T-helper 1 cell treated with Interleukin-12 subunit alpha and Interleukin-12 subunit beta and Interleukin-4 antibody, amounts not matched to agents 30 μg/mL and 1 μg/mL, for 36 hours (primary cell): Measurements from ENCODE around the gene ZBTB17.
A peak's percentile ranks its signal among the peaks of the same experiment; 100 is the strongest.
"Not testable (repeated sequence)": the region's sequence is repeated elsewhere in the genome, so short reads cannot be mapped to it uniquely, and the experiment has no call there.

ENCODE experiments used
- H3K27ac Mint-ChIP-seq: one replicate; pipeline ENCODE4 v1.8.0; 2021; ENCODE audit warnings: mild to moderate bottlenecking, mixed read lengths
- H3K27me3 Mint-ChIP-seq: one replicate; pipeline ENCODE4 v1.8.0; 2021; ENCODE audit warnings: low read depth, mixed read lengths
- H3K36me3 Mint-ChIP-seq: one replicate; pipeline ENCODE4 v1.8.0; 2021; ENCODE audit warnings: low read depth, mixed read lengths
- H3K4me1 Mint-ChIP-seq: one replicate; pipeline ENCODE4 v1.8.0; 2021; ENCODE audit warnings: low read depth, mixed read lengths
- H3K4me3 Mint-ChIP-seq: one replicate; pipeline ENCODE4 v1.8.0; 2021; ENCODE audit warnings: mild to moderate bottlenecking, moderate library complexity, mixed read lengths
- H3K9me3 Mint-ChIP-seq: one replicate; pipeline ENCODE4 v1.8.0; 2021; ENCODE audit warnings: mixed read lengths

The ZBTB17 gene

DNA sequence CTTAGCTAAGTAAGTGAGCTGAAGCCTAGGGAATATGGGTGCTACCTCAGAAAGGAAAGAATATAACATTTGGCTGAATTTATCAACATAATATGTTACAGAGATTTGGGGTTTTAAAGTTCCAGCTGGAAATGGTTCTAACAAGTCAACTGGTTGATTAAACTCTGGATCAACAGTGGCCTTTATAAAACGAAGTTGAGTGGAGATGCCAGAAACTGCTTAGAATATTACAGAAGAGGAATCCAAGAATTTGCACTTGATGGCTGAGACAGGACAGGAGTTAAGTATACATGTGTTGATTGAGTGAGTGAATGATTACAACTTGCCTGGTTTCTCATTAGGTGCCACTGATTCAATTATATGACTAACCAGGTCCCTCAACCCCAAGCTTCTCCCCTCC is 7.4 kb upstream of the ZBTB17 start:
- Mint-ChIP-seq H3K4me1 (peaks cover 1% of the 10 kb centered on the region), H3K27me3 (no peaks in the 10 kb centered on the region), H3K27ac (no peak overlapping the region), H3K36me3 (no peaks in the 10 kb centered on the region), H3K4me3 (no peak overlapping the region), H3K9me3 (no peaks in the 10 kb centered on the region)

DNA sequence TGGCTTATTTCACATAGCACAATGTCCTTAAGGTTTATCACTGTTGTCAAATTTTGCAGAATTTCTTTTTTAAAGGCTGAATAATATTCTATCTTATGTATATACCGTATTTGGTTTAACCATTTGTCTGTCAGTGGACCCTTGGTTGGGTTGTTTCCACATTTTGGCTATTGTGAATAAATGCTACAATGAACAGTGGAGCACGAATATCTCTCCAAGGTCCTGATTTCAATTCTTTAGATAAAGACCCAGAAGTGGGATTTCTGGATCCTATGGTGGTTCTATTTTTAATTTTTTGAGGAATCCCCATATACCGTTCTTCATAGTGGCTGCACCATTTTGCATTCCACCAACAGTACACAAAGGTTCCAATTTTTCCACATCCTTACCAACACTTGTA is 5.8 kb upstream of the ZBTB17 start:
- peaks cover 2% of the 10 kb centered on the region for H3K4me1 Mint-ChIP-seq
- no peaks in the 10 kb centered on the region for H3K9me3 Mint-ChIP-seq
- H3K36me3 Mint-ChIP-seq = no peaks in the 10 kb centered on the region
- H3K27ac Mint-ChIP-seq = no peak overlapping the region
- H3K4me3 Mint-ChIP-seq = no peak overlapping the region
- no peaks in the 10 kb centered on the region for H3K27me3 Mint-ChIP-seq

DNA sequence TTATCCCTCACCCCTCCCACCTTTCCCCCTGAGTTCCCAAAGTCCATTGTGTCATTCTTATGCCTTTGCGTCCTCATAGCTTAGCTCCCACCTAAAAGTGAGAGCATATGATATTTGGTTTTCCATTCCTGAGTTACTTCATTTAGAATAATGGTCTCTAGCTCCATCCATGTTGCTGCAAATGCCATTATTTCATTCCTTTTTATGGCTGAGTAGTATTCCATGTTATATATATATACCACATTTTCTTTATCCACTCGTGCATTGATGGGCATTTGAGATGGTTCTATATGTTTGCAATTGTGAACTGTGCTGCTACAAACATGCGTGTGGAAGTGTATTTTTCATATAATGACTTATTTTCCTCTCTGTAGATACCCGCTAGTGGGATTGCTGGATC is 2.0 kb upstream of the ZBTB17 start:
- H3K4me3 Mint-ChIP-seq, H3K9me3 Mint-ChIP-seq, H3K27me3 Mint-ChIP-seq, H3K27ac Mint-ChIP-seq: not testable (repeated sequence)
- Mint-ChIP-seq H3K4me1 (peaks cover 20% of the 10 kb centered on the region), H3K36me3 (peaks cover 10% of the 10 kb centered on the region)

- Mint-ChIP-seq H3K27me3 (no peaks in the 10 kb centered on the region), H3K4me3 (peak overlapping the region; percentile 81), H3K36me3 (peaks cover 22% of the 10 kb centered on the region), H3K27ac (peak overlapping the region; percentile 76), H3K4me1 (peaks cover 31% of the 10 kb centered on the region), H3K9me3 (no peaks in the 10 kb centered on the region)
Observed at GRCh38 chr1:15975358-15975804, 520 bp downstream of the ZBTB17 start.

- Mint-ChIP-seq H3K4me1 (peaks cover 35% of the 10 kb centered on the region), H3K9me3 (peaks cover 3% of the 10 kb centered on the region), H3K4me3 (peak overlapping the region; percentile 81), H3K27me3 (no peaks in the 10 kb centered on the region), H3K36me3 (peaks cover 28% of the 10 kb centered on the region), H3K27ac (peak overlapping the region; percentile 76)
Observed at GRCh38 chr1:15974855-15975254, 1.0 kb downstream of the ZBTB17 start.

DNA sequence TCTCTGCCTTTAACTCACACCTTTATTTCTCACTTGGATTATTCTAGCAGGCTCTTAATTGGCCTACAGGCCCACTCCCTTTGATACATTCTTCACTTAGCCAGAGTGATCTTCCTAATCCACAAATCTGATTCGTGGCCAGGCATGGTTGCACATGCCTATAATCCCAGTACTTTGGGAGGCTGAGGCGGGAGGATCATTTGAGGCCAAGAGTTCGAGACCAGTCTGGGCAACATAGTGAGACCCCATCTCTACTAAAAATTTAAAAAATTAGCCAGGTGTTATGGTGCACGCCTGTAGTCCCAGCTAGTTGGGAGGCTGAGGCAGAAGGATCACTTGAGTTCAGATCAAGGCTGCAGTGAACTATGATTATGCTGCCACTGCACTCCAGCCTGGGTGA is 2.1 kb downstream of the ZBTB17 start:
- peaks cover 35% of the 10 kb centered on the region for H3K4me1 Mint-ChIP-seq
- H3K36me3 Mint-ChIP-seq = peaks cover 33% of the 10 kb centered on the region
- H3K4me3 Mint-ChIP-seq = no peak overlapping the region
- no peak overlapping the region for H3K27ac Mint-ChIP-seq
- H3K9me3 Mint-ChIP-seq = peaks cover 4% of the 10 kb centered on the region
- H3K27me3 Mint-ChIP-seq = no peaks in the 10 kb centered on the region

GRCh38 chr1:15972409-15972808 is 3.5 kb downstream of the ZBTB17 start:
- Mint-ChIP-seq H3K4me3 (no peak overlapping the region), H3K4me1 (peaks cover 43% of the 10 kb centered on the region), H3K27ac (no peak overlapping the region), H3K9me3 (peaks cover 4% of the 10 kb centered on the region), H3K27me3 (no peaks in the 10 kb centered on the region), H3K36me3 (peaks cover 41% of the 10 kb centered on the region)

GRCh38 chr1:15970911-15971310 is 5.0 kb downstream of the ZBTB17 start:
- Mint-ChIP-seq H3K4me3 (no peak overlapping the region), H3K4me1 (peaks cover 48% of the 10 kb centered on the region), H3K27me3 (no peaks in the 10 kb centered on the region), H3K9me3 (peaks cover 4% of the 10 kb centered on the region), H3K36me3 (peaks cover 48% of the 10 kb centered on the region), H3K27ac (no peak overlapping the region)

DNA sequence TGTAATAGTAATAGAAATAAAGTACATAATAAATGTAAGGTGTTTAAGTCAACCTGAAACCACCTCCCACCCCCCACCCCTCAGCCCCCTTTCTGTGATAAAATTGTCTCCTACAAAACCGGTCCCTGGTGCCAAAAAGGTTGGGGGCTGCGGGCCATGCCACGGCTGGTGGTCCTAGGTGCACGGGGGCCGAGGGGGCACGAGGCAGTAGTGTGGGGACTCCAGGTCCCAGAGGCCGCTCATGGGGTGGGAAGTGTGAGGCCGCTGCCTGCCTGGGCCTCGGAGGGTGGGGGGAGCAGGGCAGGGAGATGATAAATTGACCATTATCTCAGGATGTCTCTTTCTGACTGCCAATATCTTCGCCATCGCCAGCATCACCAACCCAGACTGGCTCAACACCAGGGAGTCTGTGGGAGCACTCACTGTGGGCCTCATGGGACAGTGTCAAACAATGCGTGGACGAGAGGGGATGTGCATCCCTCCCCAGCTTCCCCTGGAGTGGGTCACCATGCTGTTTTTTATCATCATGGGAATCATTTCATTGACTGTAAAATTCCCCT is 6.5 kb downstream of the ZBTB17 start:
- H3K9me3 Mint-ChIP-seq = peaks cover 4% of the 10 kb centered on the region
- H3K27me3 Mint-ChIP-seq = no peaks in the 10 kb centered on the region
- no peak overlapping the region for H3K27ac Mint-ChIP-seq
- peaks cover 46% of the 10 kb centered on the region for H3K36me3 Mint-ChIP-seq
- H3K4me3 Mint-ChIP-seq = no peak overlapping the region
- peaks cover 56% of the 10 kb centered on the region for H3K4me1 Mint-ChIP-seq

- H3K27ac Mint-ChIP-seq = no peak overlapping the region
- peaks cover 4% of the 10 kb centered on the region for H3K9me3 Mint-ChIP-seq
- peaks cover 62% of the 10 kb centered on the region for H3K4me1 Mint-ChIP-seq
- no peaks in the 10 kb centered on the region for H3K27me3 Mint-ChIP-seq
- no peak overlapping the region for H3K4me3 Mint-ChIP-seq
- peaks cover 47% of the 10 kb centered on the region for H3K36me3 Mint-ChIP-seq
Observed at GRCh38 chr1:15968172-15968571, 7.7 kb downstream of the ZBTB17 start.

DNA sequence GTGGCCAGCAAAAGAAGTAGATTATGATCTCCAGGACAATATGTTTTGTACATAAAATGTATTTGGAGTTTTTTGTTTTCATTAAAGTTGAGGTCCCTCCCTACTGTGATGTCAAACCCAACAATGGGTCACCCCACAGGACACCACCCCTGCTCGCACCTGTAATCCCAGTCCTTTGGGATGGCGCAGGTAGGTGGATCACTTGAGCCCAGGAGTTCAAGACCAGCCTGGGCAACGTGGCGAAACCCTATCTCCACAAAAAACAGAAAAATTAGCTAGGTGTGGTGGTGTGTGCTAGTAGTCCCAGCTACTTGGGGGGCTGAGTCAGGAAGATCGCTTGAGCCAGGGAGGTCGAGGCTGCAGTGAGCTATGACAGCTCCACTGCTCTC is 9.0 kb downstream of the ZBTB17 start:
- Mint-ChIP-seq H3K27me3 (no peaks in the 10 kb centered on the region), H3K36me3 (peaks cover 37% of the 10 kb centered on the region), H3K27ac (peak overlapping the region; percentile 80), H3K9me3 (peaks cover 4% of the 10 kb centered on the region), H3K4me1 (peaks cover 57% of the 10 kb centered on the region), H3K4me3 (peak overlapping the region; percentile 62)

DNA sequence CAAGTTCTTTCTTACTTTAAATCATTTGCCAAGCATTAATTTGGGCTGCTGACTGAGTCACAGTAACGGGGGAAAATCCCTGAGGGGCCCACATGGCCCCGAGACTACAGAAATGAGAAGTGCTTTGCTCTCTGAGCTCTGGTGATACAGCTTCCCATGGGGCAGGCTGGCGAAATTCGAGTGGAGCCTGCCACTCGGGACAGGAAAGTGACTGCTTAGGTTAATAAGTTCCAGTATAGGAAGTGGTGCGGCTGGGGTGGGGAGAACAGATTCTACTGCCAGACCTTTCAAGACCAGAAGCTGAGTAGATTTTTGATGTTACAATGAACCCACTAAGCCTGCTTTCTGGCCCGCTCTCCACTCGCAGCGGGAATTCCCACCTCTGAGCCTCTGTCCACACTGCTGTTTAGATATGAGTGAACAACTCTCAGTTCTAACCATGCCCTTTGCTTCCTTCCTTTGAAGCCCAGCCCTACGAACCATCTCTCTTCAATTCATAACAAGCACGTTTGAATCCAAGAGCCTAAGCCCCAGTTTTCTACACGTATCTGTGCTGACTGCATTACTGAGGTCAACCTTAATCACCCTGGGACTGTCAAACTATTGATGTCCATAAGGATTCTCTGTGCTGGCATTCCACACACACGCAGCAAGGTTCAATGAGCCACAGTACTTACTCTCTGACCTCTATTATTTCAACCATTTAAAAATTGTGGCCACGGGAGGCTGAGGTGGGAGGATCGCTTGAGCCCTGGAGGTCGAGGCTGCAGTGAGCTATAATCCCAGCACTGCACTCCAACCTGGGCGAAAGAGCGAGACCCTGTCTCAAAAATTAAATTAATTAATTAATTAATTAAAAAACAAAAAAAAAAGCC is 9.6 kb downstream of the ZBTB17 start:
- Mint-ChIP-seq H3K4me1 (peaks cover 58% of the 10 kb centered on the region), H3K9me3 (peaks cover 4% of the 10 kb centered on the region), H3K4me3 (peak overlapping the region; percentile 67), H3K36me3 (peaks cover 35% of the 10 kb centered on the region), H3K27ac (peak overlapping the region; percentile 88), H3K27me3 (no peaks in the 10 kb centered on the region)

DNA sequence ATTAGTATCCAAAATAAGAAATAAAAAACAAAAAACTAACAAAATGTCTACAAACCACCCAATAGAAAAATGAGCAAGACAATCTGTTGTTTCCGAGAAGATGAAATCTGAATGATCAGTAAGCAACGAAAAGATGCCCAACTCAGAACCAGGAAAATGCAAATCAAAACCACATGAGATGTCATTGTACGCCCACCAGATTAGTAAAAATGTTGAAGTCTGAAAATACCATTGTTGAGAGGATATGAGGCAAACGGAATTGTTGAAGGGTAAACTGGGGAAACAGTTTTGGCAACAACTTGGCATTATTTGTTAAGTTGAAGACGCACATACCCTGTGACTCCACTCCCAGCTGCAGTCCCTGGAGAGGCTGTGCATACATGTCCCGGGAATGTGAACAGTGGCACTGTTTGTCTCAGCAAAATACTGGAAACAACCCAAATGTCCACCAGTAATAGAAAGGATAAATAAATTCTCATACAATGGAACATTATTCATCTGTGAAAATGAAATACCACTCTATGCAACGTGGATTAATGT is 10.6 kb downstream of the ZBTB17 start:
- Mint-ChIP-seq H3K4me1 (peaks cover 57% of the 10 kb centered on the region), H3K27ac (peak overlapping the region; percentile 88)

DNA sequence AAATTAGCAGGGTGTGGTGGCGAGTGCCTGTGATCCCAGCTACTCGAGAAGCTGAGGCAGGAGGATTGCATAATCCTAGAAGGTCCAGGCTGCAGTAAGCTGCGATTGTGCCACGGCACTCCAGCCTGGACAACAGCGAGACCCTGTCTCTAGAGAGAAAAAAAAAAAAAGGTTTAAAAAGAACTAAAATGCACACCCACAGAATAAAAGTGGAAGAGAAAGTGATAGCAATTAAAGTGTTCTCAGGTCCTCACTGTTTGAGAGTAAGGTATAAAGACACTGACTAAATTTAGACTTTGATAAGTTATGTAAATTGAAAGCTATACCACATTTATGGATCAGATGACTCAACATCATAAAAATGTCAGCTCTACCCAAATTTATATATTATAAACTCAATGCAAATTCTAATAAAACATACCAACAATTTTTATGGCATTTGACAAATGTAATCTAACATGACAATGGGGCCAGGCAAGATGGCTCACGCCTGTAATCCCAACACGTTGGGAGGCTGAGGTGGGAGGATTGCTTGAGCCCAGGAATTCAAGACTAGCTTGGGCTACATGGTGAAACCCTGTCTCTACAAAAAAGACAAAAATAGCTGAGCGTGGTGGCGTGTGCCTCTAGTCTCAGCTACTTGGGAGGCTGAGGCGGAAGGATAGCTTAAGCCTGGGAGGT is 11.8 kb downstream of the ZBTB17 start:
- H3K36me3 Mint-ChIP-seq = peaks cover 26% of the 10 kb centered on the region

More for the DNA sequence above, 10.6 kb downstream of the ZBTB17 start:
- H3K4me3 Mint-ChIP-seq = peak overlapping the region; percentile 67
- peaks cover 4% of the 10 kb centered on the region for H3K9me3 Mint-ChIP-seq
- H3K27me3 Mint-ChIP-seq = no peaks in the 10 kb centered on the region
- H3K36me3 Mint-ChIP-seq = peaks cover 37% of the 10 kb centered on the region

More for the DNA sequence above, 11.8 kb downstream of the ZBTB17 start:
- H3K4me1 Mint-ChIP-seq = peaks cover 57% of the 10 kb centered on the region
- no peaks in the 10 kb centered on the region for H3K27me3 Mint-ChIP-seq
- H3K4me3 Mint-ChIP-seq = peak overlapping the region; percentile 40
- H3K9me3 Mint-ChIP-seq = no peaks in the 10 kb centered on the region
- H3K27ac Mint-ChIP-seq = peak overlapping the region; percentile 88
